A549 (cell line): ENCODE measurements around the gene RAB21.

Experiments
- EHMT2 ChIP-seq: fragments of 200-600 bp; sonication (generic); IDR thresholded peaks from 2 replicates; pipeline ENCODE4 v1.6.1; 2016; ENCODE audit warnings: antibody characterized with exemption, low read depth, mild to moderate bottlenecking, moderate library complexity
- HDAC2 ChIP-seq: fragments of 200-600 bp; sonication (generic); IDR thresholded peaks from 2 replicates; pipeline ENCODE4 v1.6.1; 2016
- MAFK ChIP-seq: fragments of 450-650 bp; IDR thresholded peaks from 2 replicates; pipeline ENCODE4 v1.6.1; 2014; ENCODE audit not compliant: partially characterized antibody
- MYC ChIP-seq: IDR thresholded peaks from 2 replicates; pipeline ENCODE4 v1.6.1; 2012; ENCODE audit warnings: mild to moderate bottlenecking, inconsistent platforms, low read length, improper control_type of control experiment, borderline replicate concordance
- NR3C1 ChIP-seq: fragments of >200 bp; sonication (Bioruptor Twin); formaldehyde crosslinking; IDR thresholded peaks from 3 replicates; pipeline ENCODE4 v1.6.1; 2017
- POLR2A ChIP-seq: IDR thresholded peaks from 2 replicates; pipeline ENCODE4 v1.6.1; 2012; ENCODE audit warnings: mild to moderate bottlenecking, low read length
- POLR2AphosphoS2 ChIP-seq: conservative IDR thresholded peaks from 2 replicates; pipeline ENCODE4 v1.6.1; 2012; ENCODE audit warnings: low read length, improper control_type of control experiment, inconsistent platforms
- RAD21 ChIP-seq, 2 experiments: fragments of >200 bp in 1 of 2; sonication (Bioruptor Twin) in 1 of 2; formaldehyde crosslinking in 1 of 2; IDR thresholded peaks in 1 of 2; conservative IDR thresholded peaks in 1 of 2; 2 replicates in 1 of 2; 3 replicates in 1 of 2; pipeline ENCODE4 v1.6.1; 2012 to 2018; ENCODE audit warnings: inconsistent platforms in 1 of 2
- TF ChIP-seq, protein P1 (sequence below): fragments of >200 bp; sonication (Bioruptor Twin); formaldehyde crosslinking; IDR thresholded peaks from 3 replicates; pipeline ENCODE4 v1.5.1; 2016

DNA sequence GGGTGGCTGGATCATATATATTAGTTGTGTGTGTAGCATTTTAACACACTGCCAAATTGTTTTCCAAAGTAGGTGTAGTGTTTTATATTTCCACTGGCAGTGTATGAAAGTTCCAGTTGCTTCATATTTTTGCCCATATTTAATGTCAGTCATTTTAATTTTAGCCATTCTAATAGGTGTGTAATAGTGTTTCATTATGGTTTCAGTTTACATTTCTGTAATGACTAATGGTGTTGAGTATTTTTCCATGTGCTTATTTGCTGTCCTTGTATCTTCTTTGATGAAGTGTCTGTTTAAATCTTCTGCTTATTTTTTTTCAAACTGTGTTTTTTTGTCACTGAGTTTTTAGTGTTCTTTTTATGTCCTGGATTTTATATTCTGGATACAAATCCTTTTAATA lies 93.5 kb downstream of the RAB21 start:
- TF ChIP-seq, protein P1, sequence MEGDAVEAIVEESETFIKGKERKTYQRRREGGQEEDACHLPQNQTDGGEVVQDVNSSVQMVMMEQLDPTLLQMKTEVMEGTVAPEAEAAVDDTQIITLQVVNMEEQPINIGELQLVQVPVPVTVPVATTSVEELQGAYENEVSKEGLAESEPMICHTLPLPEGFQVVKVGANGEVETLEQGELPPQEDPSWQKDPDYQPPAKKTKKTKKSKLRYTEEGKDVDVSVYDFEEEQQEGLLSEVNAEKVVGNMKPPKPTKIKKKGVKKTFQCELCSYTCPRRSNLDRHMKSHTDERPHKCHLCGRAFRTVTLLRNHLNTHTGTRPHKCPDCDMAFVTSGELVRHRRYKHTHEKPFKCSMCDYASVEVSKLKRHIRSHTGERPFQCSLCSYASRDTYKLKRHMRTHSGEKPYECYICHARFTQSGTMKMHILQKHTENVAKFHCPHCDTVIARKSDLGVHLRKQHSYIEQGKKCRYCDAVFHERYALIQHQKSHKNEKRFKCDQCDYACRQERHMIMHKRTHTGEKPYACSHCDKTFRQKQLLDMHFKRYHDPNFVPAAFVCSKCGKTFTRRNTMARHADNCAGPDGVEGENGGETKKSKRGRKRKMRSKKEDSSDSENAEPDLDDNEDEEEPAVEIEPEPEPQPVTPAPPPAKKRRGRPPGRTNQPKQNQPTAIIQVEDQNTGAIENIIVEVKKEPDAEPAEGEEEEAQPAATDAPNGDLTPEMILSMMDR, result no peak
- TF ChIP-seq MAFK (no peak), POLR2AphosphoS2 (no peak), NR3C1 (no peak), POLR2A (no peak), EHMT2 (no peak), RAD21 (conservative IDR thresholded peaks at IDR 0.05 in 1 of 2, IDR thresholded peaks at IDR 0.05 in 1 of 2) (no peak), HDAC2 (no peak), MYC (no peak)
